HPDE6-E6E7 (cell line): ENCODE results near the gene KRTAP1-3.
"Not testable (repeated sequence)": the region's sequence is repeated elsewhere in the genome, so short reads cannot be mapped to it uniquely, and the experiment has no call there.

ENCODE experiments used
- DNase-seq: peaks from one replicate; pipeline ENCODE4 v3.0.0; 2011; ENCODE audit warnings: missing footprints; ENCODE audit errors: extremely low spot score

KRTAP1-3 gene

GRCh38 chr17:41010441-41010840 is 24.2 kb downstream of the KRTAP1-3 start:
- DNase-seq: no peak

DNA sequence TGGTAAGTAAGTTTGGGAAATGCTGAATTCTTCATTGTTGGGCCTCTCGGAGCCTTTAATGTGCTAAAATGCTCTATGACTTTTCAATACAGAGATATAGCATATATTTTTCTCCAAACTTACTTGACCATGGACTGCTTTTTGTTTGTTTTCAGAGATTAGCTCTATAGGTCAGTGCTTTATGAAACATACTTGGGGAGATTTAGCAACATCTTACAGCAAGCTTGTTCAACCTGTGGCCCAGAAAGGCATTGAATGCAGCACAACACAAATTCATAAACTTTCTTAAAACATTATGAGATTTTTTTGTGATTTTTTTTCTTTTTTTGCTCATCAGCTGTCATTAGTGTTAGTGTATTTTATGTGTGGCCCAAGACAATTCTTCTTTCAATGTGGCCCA is 24.7 kb downstream of the KRTAP1-3 start:
- no peak for DNase-seq

DNA sequence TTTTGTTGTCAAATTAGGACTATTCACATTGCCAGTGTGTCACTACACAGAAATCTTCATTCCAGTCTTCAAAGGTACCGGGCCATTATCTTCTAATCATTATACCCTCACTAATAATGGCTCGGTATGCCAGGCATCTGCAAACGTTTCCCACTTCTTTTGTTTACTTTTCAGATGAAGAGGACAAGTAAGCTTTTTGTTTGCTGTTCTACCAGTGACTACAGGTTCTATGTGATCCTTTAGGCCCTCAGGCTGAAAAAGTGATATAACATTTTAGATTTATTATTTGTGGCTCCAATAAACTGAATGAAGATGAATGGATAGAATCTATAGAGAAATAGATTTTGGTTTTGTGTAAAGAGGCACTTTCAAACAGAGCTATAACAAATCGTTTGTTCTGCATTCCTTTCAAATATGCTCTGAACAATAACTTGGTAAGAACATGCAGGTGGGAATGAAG is 25.3 kb downstream of the KRTAP1-3 start:
- no peak for DNase-seq

GRCh38 chr17:41008811-41009210 is 25.9 kb downstream of the KRTAP1-3 start, which contains the start of gene KRTAP3-1:
TSS of gene KRTAP3-1 (minus strand) at chr17:41009128. CDS start at chr17:41009074, 54 bp downstream.
- DNase-seq: no peak

DNA sequence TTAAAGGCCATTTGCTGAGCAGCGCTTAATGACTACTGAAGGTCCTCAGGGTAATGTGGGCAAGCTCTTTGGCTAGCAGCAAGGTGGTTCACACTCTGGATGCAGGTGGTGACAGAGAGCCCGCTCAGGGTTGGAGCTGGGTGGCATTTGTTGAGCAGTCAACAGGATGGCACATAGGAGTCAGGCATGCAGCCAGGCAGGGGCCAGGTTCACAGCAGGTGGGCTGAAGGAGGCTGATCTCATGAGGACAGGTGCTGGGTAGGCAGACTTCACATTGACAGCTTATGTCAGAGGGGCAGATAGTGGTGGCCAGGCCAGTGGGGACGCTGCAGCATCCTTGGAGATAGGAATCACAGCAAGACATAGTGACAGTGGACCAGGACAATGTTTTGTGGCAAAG is 30.3 kb downstream of the KRTAP1-3 start:
- no peak for DNase-seq

- no peak for DNase-seq
Measured at GRCh38 chr17:41003926-41004325, 30.7 kb downstream of the KRTAP1-3 start.

- DNase-seq: peak; percentile 34
Measured at GRCh38 chr17:41002814-41003213, 31.9 kb downstream of the KRTAP1-3 start.

GRCh38 chr17:41001795-41002194 is 32.9 kb downstream of the KRTAP1-3 start:
- DNase-seq: no peak

DNA sequence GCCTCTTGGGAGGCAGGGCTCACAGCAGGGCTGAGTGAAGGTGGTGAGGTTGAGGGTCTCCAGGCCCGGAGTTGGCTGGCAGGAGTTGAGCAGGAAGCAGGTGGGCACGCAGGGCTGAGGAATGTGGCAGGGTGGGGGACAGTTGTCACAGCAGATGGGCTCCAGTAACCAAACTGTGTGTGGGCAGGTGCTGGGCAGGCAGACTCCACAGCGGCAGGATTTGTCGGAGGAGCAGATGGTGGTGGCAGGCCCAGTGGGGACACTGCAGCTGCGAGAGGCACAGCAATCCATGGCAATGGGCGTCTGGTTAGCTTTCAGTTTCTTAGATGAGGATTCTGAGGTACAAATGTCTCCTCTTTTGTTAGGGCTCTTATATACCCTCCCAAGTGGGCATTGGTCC is 35.1 kb downstream of the KRTAP1-3 start, which contains the start of gene KRTAP3-2:
Gene KRTAP3-2, minus strand, starts transcription at position 344 of the 400 bp plus-strand sequence. Its CDS starts 53 bp downstream, at position 291.
- DNase-seq: not testable (repeated sequence)

GRCh38 chr17:40997361-40997760 is 37.3 kb downstream of the KRTAP1-3 start:
- DNase-seq: no peak

- no peak for DNase-seq
Measured at GRCh38 chr17:40996829-40997228, 37.8 kb downstream of the KRTAP1-3 start.

GRCh38 chr17:40995116-40995515 is 39.6 kb downstream of the KRTAP1-3 start:
- DNase-seq: no peak

GRCh38 chr17:40993839-40994238 is 40.8 kb downstream of the KRTAP1-3 start, which contains the start of gene KRTAP3-3:
TSS of gene KRTAP3-3 (minus strand) at chr17:40994164. CDS start at chr17:40994097, 67 bp downstream.
- no peak for DNase-seq

DNA sequence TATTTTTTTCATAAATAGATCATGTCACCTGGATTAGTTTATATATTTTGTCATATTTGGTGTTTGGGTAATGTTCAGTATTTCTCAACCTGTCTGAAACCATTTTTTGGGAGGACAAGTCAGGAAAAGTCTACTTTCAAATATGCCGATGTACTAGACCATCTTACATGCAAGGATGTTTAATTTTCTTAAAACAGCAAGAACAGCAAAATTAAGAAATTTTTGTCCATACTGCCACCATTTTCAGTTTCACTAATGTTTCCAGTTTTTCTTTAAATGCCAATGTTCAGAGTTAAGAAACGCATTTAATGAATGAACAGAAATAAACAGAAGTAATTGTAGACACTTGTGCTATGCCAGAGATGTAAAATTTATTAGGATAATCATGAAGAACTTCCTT is 41.6 kb downstream of the KRTAP1-3 start:
- no peak for DNase-seq

DNA sequence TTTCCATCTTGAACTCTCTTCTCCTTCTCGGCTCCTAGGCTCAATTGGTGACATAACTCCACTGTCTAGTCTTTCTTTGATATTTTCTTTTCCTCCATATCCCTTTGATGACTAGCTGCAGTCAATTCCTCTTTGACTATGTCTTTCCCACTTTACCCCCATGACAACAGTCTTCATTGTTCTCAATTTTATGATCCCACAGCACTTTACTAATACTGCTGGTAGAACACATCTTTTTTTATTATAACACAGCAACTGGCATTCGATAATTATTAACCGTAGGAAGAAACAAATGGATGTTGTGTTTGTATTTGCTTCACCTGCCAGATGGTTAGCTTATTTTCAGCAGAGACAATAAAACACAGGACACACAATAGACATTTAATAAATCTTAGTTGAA is 42.0 kb downstream of the KRTAP1-3 start:
- DNase-seq: no peak

DNA sequence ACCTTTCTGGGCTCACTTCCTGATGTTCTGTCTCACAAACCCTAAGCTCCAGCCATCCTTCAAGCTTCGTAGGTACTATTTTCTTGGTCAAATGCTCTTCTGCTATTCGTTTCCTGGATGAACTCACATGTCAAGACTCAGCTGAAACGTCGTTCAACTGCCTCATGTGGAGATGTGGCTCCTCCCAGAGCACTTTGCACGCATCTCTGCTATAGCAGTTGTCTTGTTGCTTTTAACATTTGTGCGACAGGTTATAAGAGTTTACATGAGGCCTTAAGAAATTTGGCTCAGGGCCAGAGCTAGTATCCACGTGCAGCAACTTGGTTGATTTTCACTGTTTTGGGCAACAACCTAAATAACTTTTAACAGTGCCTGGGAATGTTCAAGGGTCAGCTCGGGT is 47.8 kb downstream of the KRTAP1-3 start:
- no peak for DNase-seq

DNA sequence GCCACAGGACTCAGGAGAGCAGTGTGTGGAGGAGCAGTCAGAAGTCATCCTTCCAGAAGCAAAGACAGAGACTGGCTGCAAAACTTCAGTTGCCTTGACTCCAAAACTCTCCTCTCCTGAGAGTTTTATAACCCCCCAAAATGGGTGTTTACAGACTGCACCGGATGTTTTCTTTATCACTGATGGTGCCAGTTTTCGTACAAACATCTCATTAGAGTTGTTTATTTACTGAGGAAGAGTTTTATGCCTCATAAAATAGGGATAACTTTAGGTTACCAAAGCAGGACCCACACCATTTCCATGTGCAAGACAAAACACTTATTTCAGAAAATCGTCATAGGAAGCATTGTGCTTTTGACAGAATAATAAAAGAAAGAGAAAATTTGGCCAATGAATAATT is 50.4 kb downstream of the KRTAP1-3 start, which contains the start of gene KRT40:
Gene KRT40, minus strand, starts transcription at position 101 of the 400 bp plus-strand sequence. Its CDS starts 53 bp downstream, at position 48.
- DNase-seq: no peak
